Measurements from ENCODE around the gene ZNF22. TPM values are rescaled to one million over a fixed set of nuclear protein-coding genes. Genes with fewer than 3 reads are reported as not detected.

The ZNF22 gene
- total and polyA plus RNA-seq, 7 experiments from 2014 or later = 13.1 to 44.7 (median 29.7) TPM

DNA sequence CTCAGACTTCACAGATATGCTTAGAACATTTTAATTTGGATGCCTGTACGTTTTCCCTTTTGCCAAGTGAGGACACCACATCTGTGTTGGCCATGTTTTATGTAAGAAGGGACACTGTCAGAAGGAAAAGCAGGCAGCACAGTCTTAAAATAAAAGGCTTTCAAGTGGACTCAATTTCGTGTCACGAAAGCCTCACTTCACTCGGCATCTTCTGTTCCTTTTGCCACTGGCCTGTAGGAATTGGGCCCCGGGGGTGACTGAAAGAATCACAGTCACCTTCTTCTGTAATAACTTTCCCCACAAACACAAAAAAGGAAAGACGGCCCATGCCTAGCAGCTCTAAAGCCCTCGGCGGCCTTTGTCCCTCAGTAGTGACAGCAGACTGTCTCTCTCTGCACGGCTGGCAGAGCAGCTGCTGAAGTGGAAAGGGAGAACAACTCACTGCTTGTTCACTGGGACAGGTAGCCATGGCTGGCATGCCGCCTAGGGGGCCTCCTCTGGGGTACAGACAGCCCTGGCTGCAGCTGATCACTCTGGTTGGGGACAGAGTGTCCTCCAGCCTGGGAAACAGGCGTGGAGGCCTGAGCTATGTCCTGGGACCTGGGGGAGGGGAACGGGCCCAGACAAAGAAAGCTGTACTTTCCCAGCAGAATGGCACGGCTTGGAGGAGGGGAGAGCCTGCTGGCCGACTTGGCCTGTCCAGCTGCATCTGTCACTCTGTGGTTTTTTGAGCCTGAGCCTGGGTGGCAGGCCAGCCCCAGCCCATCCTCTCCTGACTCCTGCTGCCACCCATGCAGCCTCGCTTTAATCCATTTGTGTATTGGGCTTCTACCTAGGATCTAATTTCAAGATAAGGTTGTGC lies 36.7 kb upstream of the ZNF22 start:
- H3K36me3 ChIP-seq (ENCODE audit: control insufficient read depth in 2 of 3, insufficient read depth in 3 of 3, low read length in 3 of 3) = no peaks in the 10 kb centered on the region
- Mint-ChIP-seq H3K27ac (no peak overlapping the region), H3K4me3 (peak overlapping the region in 1 of 10 donors; percentile 47), H3K36me3 (peaks cover 0 to 3% (median 0%) of the 10 kb centered on the region in 5 donors), H3K9me3 (peaks cover 0 to 2% (median 0%) of the 10 kb centered on the region in 11 donors), H3K4me1 (peaks cover 14 to 53% (median 32%) of the 10 kb centered on the region in 7 donors), H3K27me3 (no peaks in the 10 kb centered on the region)
- no peaks in the 10 kb centered on the region for H3K9me3 ChIP-seq (ENCODE audit: control insufficient read depth in 2 of 3, low read length in 3 of 3)
- DNase-seq (no peak), ATAC-seq (no peak)
- no peak overlapping the region for H3K27ac ChIP-seq (ENCODE audit: low read depth, low read length)
- no peak overlapping the region for H3K4me3 ChIP-seq (ENCODE audit: low read length)
- intact Hi-C loops (cut with micrococcal nuclease) = no loop called here
- CTCF ChIA-PET = interaction anchor here (0.6 to 0.9 kb wide), 2 partner anchors 9 to 10 kb away, joined by 4 read pairs; no protein-coding TSS in a partner anchor
- peaks cover 18 to 31% of the 10 kb centered on the region in 2 donors for H3K4me1 ChIP-seq (ENCODE audit: control insufficient read depth in 2 of 2, insufficient read depth in 2 of 2, low read length in 2 of 2)
- no peaks in the 10 kb centered on the region for H3K27me3 ChIP-seq (ENCODE audit: control insufficient read depth in 2 of 2, insufficient read depth in 2 of 2, low read length in 2 of 2)
- POLR2A ChIA-PET = no interaction called here

DNA sequence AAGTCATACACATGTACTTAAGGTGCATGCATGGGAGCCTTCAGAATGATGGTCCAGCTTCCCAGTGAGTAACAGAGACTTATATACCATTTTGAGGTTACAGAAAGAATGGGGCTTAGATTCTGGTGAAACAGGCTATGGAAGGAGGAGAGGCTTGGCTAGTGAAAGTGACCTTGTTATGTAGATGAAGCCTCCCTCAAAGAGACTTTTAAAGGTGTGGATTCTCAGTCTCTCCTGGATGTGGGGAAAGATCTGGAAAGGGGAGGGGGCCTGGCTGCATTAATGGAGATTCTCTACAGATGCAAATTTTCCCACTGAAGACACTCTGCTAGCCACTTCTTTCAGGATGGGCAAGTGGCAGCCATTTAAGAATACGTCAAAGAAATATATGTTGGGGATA lies 35.6 kb upstream of the ZNF22 start:
- no peaks in the 10 kb centered on the region for H3K27me3 ChIP-seq (ENCODE audit: control insufficient read depth in 2 of 2, insufficient read depth in 2 of 2, low read length in 2 of 2)
- no peak overlapping the region for H3K4me3 ChIP-seq (ENCODE audit: low read length)
- Mint-ChIP-seq H3K9me3 (peaks cover 0 to 2% (median 0%) of the 10 kb centered on the region in 11 donors), H3K27me3 (no peaks in the 10 kb centered on the region), H3K4me1 (peaks cover 16 to 59% (median 31%) of the 10 kb centered on the region in 7 donors), H3K36me3 (peaks cover 0 to 3% (median 0%) of the 10 kb centered on the region in 5 donors), H3K4me3 (no peak overlapping the region), H3K27ac (no peak overlapping the region)
- no peak for DNase-seq
- no peaks in the 10 kb centered on the region for H3K9me3 ChIP-seq (ENCODE audit: control insufficient read depth in 2 of 3, low read length in 3 of 3)
- H3K27ac ChIP-seq (ENCODE audit: low read depth, low read length) = no peak overlapping the region
- H3K36me3 ChIP-seq (ENCODE audit: control insufficient read depth in 2 of 3, insufficient read depth in 3 of 3, low read length in 3 of 3) = no peaks in the 10 kb centered on the region
- ATAC-seq = no peak
- ChIA-PET POLR2A (no interaction called here), CTCF (no interaction called here)
- intact Hi-C loops (cut with micrococcal nuclease) = no loop called here
- peaks cover 15 to 32% of the 10 kb centered on the region in 2 donors for H3K4me1 ChIP-seq (ENCODE audit: control insufficient read depth in 2 of 2, insufficient read depth in 2 of 2, low read length in 2 of 2)

DNA sequence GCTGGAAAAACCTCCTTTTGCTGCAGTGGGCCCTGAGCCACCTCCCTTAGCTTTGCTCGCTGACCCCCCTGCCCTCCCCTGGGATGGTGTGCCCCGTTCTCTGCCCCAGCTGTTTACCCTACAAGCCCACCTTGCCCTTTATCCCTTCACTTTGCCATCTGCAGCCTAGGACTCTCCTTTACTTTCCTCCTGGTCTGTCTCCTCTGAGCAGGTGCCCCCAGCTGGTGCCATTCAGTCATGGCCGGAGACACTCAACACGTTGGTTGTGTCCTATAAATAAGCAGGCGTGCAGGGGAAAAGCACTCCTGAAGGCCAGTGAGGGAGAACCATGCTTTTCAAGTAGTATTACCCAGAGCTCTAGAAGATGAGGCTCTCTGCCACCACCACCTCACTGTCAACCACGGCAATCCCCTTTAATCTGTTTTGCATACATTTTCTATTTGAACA lies 35.0 kb upstream of the ZNF22 start:
- POLR2A ChIA-PET = no interaction called here
- peaks cover 16 to 54% (median 27%) of the 10 kb centered on the region in 7 donors for H3K4me1 Mint-ChIP-seq
- H3K4me3 Mint-ChIP-seq = no peak overlapping the region
- no peaks in the 10 kb centered on the region for H3K27me3 Mint-ChIP-seq
- peaks cover 0 to 2% (median 0%) of the 10 kb centered on the region in 11 donors for H3K9me3 Mint-ChIP-seq
- DNase-seq (peak in 1 of 9 donors; percentile 20), ATAC-seq (no peak)
- H3K27ac ChIP-seq (ENCODE audit: low read depth, low read length) = no peak overlapping the region
- H3K27ac Mint-ChIP-seq = no peak overlapping the region
- no peak overlapping the region for H3K4me3 ChIP-seq (ENCODE audit: low read length)
- no peaks in the 10 kb centered on the region for H3K27me3 ChIP-seq (ENCODE audit: control insufficient read depth in 2 of 2, insufficient read depth in 2 of 2, low read length in 2 of 2)
- intact Hi-C loops (cut with micrococcal nuclease) = no loop called here
- H3K36me3 Mint-ChIP-seq = peaks cover 0 to 3% (median 0%) of the 10 kb centered on the region in 5 donors
- H3K4me1 ChIP-seq (ENCODE audit: control insufficient read depth in 2 of 2, insufficient read depth in 2 of 2, low read length in 2 of 2) = peaks cover 13 to 29% of the 10 kb centered on the region in 2 donors
- CTCF ChIA-PET = no interaction called here
- no peaks in the 10 kb centered on the region for H3K9me3 ChIP-seq (ENCODE audit: control insufficient read depth in 2 of 3, low read length in 3 of 3)
- H3K36me3 ChIP-seq (ENCODE audit: control insufficient read depth in 2 of 3, insufficient read depth in 3 of 3, low read length in 3 of 3) = no peaks in the 10 kb centered on the region

DNA sequence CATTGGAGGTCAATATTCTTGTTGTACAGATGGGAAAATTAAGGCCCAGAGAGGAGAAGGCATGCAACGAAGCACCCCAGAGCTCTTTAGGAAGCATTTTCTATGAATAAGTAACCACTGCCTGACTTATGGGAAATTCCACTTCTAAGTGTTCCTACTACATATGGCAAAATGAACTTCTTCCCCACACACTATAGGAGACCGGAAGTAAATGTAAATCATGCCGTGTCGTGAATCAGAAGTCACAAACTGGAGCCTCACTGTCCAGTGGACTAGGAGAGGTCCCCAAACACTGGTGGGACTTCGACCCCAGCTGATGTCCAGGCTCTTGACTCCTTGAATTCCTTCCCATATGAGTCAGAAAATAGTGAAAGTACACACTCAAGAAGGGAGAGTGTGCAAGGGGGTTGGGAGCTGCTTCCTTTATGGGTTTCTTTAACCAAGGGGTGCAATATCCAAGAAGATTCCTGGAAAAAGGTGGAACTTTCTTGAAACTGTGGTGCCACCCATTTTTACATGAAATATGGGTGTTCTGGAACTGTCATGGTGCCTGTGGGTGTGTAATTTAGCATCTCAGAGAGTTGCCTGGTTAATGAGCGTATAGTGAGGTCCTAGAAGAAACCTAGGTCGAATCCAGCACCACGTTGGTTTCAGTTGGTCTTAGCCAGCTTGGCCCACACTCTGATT lies 34.5 kb upstream of the ZNF22 start:
- H3K4me1 Mint-ChIP-seq = peaks cover 16 to 48% (median 21%) of the 10 kb centered on the region in 7 donors
- Histone ChIP-seq H3K36me3 (ENCODE audit: control insufficient read depth in 2 of 3, insufficient read depth in 3 of 3, low read length in 3 of 3) (no peaks in the 10 kb centered on the region), H3K4me1 (ENCODE audit: control insufficient read depth in 2 of 2, insufficient read depth in 2 of 2, low read length in 2 of 2) (peaks cover 13 to 29% of the 10 kb centered on the region in 2 donors), H3K27ac (ENCODE audit: low read depth, low read length) (no peak overlapping the region), H3K27me3 (ENCODE audit: control insufficient read depth in 2 of 2, insufficient read depth in 2 of 2, low read length in 2 of 2) (no peaks in the 10 kb centered on the region), H3K9me3 (ENCODE audit: control insufficient read depth in 2 of 3, low read length in 3 of 3) (no peaks in the 10 kb centered on the region), H3K4me3 (ENCODE audit: low read length) (no peak overlapping the region)
- ChIA-PET POLR2A (no interaction called here), CTCF (interaction anchor here (1.3 kb wide), 1 partner anchor 28 kb away, joined by 3 read pairs; no protein-coding TSS in a partner anchor)
- intact Hi-C loops (cut with micrococcal nuclease) = no loop called here
- no peak overlapping the region for H3K4me3 Mint-ChIP-seq
- H3K9me3 Mint-ChIP-seq = peaks cover 0 to 2% (median 0%) of the 10 kb centered on the region in 11 donors
- no peak overlapping the region for H3K27ac Mint-ChIP-seq
- H3K36me3 Mint-ChIP-seq = peaks cover 0 to 3% (median 0%) of the 10 kb centered on the region in 5 donors
- H3K27me3 Mint-ChIP-seq = no peaks in the 10 kb centered on the region
- DNase-seq (peak in 1 of 9 donors; percentile 8), ATAC-seq (no peak)

DNA sequence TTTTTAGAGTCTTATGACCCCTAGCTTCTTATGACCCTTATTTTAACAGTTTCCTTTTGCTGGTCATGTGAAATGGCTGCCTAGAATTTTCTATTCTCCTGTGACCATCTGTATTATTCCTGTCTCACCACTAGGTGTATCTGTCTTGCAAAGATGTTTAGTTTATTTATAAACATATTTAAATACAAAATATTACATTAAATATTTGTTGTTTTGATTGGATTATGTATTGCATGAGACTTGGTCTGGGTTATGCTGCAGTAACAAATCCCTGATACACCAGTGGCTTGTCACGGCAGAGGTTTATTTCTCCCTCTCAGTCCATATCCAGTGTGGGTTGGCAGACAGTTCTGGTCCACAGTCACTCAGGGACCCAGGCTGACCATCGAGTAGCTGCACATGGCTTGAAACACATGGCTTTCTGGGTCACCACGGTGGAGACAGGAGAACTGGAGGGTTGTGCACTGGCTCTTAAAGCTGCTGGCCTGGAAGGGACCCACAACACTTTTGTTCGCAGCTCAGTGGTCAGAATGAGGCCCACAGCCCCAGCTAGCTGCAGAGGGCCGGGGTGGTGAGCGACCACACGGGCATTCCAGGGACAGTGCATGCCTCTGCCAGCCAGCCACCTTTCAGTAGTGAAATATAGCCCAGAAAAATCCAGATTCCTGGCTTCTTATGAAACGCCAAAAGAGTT lies 33.8 kb upstream of the ZNF22 start:
- DNase-seq = peak in 1 of 9 donors; percentile 13
- no peak overlapping the region for H3K4me3 ChIP-seq (ENCODE audit: low read length)
- H3K27ac Mint-ChIP-seq = no peak overlapping the region
- intact Hi-C loops (cut with micrococcal nuclease) = no loop called here
- CTCF ChIA-PET = interaction anchor here (1.3 kb wide), 1 partner anchor 29 kb away, joined by 3 read pairs; no protein-coding TSS in a partner anchor
- no peaks in the 10 kb centered on the region for H3K36me3 ChIP-seq (ENCODE audit: control insufficient read depth in 2 of 3, insufficient read depth in 3 of 3, low read length in 3 of 3)
- no peaks in the 10 kb centered on the region for H3K27me3 Mint-ChIP-seq
- H3K9me3 Mint-ChIP-seq = peaks cover 0 to 2% (median 0%) of the 10 kb centered on the region in 11 donors
- peak overlapping the region in 1 of 10 donors; percentile 33 for H3K4me3 Mint-ChIP-seq
- H3K36me3 Mint-ChIP-seq = peaks cover 0 to 3% (median 0%) of the 10 kb centered on the region in 5 donors
- peaks cover 13 to 29% of the 10 kb centered on the region in 2 donors for H3K4me1 ChIP-seq (ENCODE audit: control insufficient read depth in 2 of 2, insufficient read depth in 2 of 2, low read length in 2 of 2)
- no peaks in the 10 kb centered on the region for H3K27me3 ChIP-seq (ENCODE audit: control insufficient read depth in 2 of 2, insufficient read depth in 2 of 2, low read length in 2 of 2)
- peaks cover 16 to 44% (median 21%) of the 10 kb centered on the region in 7 donors for H3K4me1 Mint-ChIP-seq
- no peak overlapping the region for H3K27ac ChIP-seq (ENCODE audit: low read depth, low read length)
- POLR2A ChIA-PET = interaction anchor here (1.1 kb wide), 1 partner anchor 8 kb away, joined by 4 read pairs; the partner anchor contains the start of gene RASSF4
- H3K9me3 ChIP-seq (ENCODE audit: control insufficient read depth in 2 of 3, low read length in 3 of 3) = no peaks in the 10 kb centered on the region
- no peak for ATAC-seq

DNA sequence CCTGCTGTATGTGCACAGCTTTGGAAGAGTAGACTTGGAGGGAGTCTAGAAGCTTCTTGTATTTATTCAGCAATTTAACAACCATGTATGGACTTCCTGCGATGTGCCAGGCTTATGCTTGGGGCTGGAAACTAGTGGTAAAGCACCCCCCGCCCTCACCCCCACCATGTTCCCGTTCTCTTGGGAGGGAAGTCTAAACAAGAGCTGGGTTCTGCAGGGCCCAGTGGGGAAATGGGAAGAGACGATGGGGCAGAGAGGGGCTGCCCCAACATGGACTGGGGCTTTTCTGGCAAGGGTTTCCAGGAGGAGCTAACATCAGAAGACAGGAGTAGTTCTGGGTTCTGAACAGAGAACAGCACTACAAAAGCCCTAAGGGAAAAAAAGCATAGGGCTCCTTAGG lies 33.1 kb upstream of the ZNF22 start:
- Mint-ChIP-seq H3K27me3 (no peaks in the 10 kb centered on the region), H3K27ac (peak overlapping the region in 2 of 9 donors; percentile 23 to 43), H3K36me3 (peaks cover 0 to 3% (median 0%) of the 10 kb centered on the region in 5 donors), H3K9me3 (peaks cover 0 to 2% (median 0%) of the 10 kb centered on the region in 11 donors), H3K4me3 (peak overlapping the region in 2 of 10 donors; percentile 17 to 67), H3K4me1 (peaks cover 16 to 39% (median 21%) of the 10 kb centered on the region in 7 donors)
- H3K36me3 ChIP-seq (ENCODE audit: control insufficient read depth in 2 of 3, insufficient read depth in 3 of 3, low read length in 3 of 3) = no peaks in the 10 kb centered on the region
- ChIA-PET POLR2A (interaction anchor here (1.1 kb wide), 1 partner anchor 9 kb away, joined by 4 read pairs; the partner anchor contains the start of gene RASSF4), CTCF (interaction anchor here (0.7 to 1.4 kb wide), 3 partner anchors 29 to 39 kb away, joined by 3 read pairs; no protein-coding TSS in a partner anchor)
- no peak overlapping the region for H3K4me3 ChIP-seq (ENCODE audit: low read length)
- intact Hi-C loops (cut with micrococcal nuclease) = loop anchor here in 1 of 2 donors (1.0 kb wide), 1 partner anchor 8 kb away; the partner anchor contains the start of gene RASSF4
- DNase-seq (no peak), ATAC-seq (no peak)
- no peaks in the 10 kb centered on the region for H3K27me3 ChIP-seq (ENCODE audit: control insufficient read depth in 2 of 2, insufficient read depth in 2 of 2, low read length in 2 of 2)
- no peaks in the 10 kb centered on the region for H3K9me3 ChIP-seq (ENCODE audit: control insufficient read depth in 2 of 3, low read length in 3 of 3)
- no peak overlapping the region for H3K27ac ChIP-seq (ENCODE audit: low read depth, low read length)
- peaks cover 13 to 29% of the 10 kb centered on the region in 2 donors for H3K4me1 ChIP-seq (ENCODE audit: control insufficient read depth in 2 of 2, insufficient read depth in 2 of 2, low read length in 2 of 2)

Data from naive thymus-derived CD4-positive, alpha-beta T cell (primary cell).